Chondrocyte (in vitro differentiated cells): ENCODE data around the gene BMP7. TPM values are rescaled to one million over a fixed set of nuclear protein-coding genes. Genes with fewer than 3 reads are reported as not detected.

Experiments
- DNase-seq: peaks from one replicate; pipeline ENCODE4 v3.0.0; 2021; ENCODE audit warnings: mixed read lengths, low spot score
- H3K27ac Mint-ChIP-seq: one replicate; pipeline ENCODE4 v1.8.0; 2021; ENCODE audit warnings: mild to moderate bottlenecking, moderate library complexity, mixed read lengths; ENCODE audit not compliant: unreplicated experiment
- H3K27me3 Mint-ChIP-seq: 2 replicates; pipeline ENCODE4 v1.8.0; 2021; ENCODE audit warnings: low read depth, mixed read lengths
- H3K36me3 Mint-ChIP-seq: 2 replicates; pipeline ENCODE4 v1.8.0; 2021; ENCODE audit warnings: low read depth, mixed read lengths
- H3K4me1 Mint-ChIP-seq: 2 replicates; pipeline ENCODE4 v1.8.0; 2021; ENCODE audit warnings: low read depth, mild to moderate bottlenecking, mixed read lengths
- H3K4me3 Mint-ChIP-seq: one replicate; pipeline ENCODE4 v1.8.0; 2021; ENCODE audit warnings: mild to moderate bottlenecking, moderate library complexity, mixed read lengths; ENCODE audit not compliant: unreplicated experiment
- H3K9me3 Mint-ChIP-seq: 2 replicates; pipeline ENCODE4 v1.8.0; 2021; ENCODE audit warnings: low read depth, mixed read lengths
- CTCF ChIP-seq: fragments of 200-600 bp; sonication (generic); IDR thresholded peaks from 2 replicates; pipeline ENCODE4 v1.5.0; 2021; ENCODE audit warnings: antibody characterized with exemption, mild to moderate bottlenecking, moderate library complexity
- total RNA-seq: library from RNA; stranded (reverse); gene quantifications from 3 replicates; pipeline ENCODE4 v1.2.1, GENCODE V29; 2021

BMP7 gene
- total RNA-seq, 1 donor from 2014 or later: not detected

- Mint-ChIP-seq H3K27ac (no peak overlapping the region), H3K36me3 (no peaks in the 10 kb centered on the region), H3K4me1 (no peaks in the 10 kb centered on the region), H3K4me3 (no peak overlapping the region), H3K9me3 (no peaks in the 10 kb centered on the region), H3K27me3 (peaks cover 57% of the 10 kb centered on the region)
- no peak for DNase-seq
- no peak for TF ChIP-seq CTCF
Observed at GRCh38 chr20:57275813-57276212, 9.4 kb upstream of the BMP7 start.

GRCh38 chr20:57275334-57275733 is 8.9 kb upstream of the BMP7 start:
- no peaks in the 10 kb centered on the region for H3K9me3 Mint-ChIP-seq
- no peaks in the 10 kb centered on the region for H3K36me3 Mint-ChIP-seq
- no peak overlapping the region for H3K4me3 Mint-ChIP-seq
- no peak for DNase-seq
- H3K4me1 Mint-ChIP-seq: no peaks in the 10 kb centered on the region
- no peak overlapping the region for H3K27ac Mint-ChIP-seq
- peaks cover 58% of the 10 kb centered on the region for H3K27me3 Mint-ChIP-seq
- TF ChIP-seq CTCF: no peak

GRCh38 chr20:57274846-57275245 is 8.4 kb upstream of the BMP7 start:
- TF ChIP-seq CTCF: no peak
- H3K4me3 Mint-ChIP-seq: no peak overlapping the region

GRCh38 chr20:57274299-57274698 is 7.9 kb upstream of the BMP7 start:
- Mint-ChIP-seq H3K4me3 (no peak overlapping the region), H3K9me3 (no peaks in the 10 kb centered on the region), H3K36me3 (no peaks in the 10 kb centered on the region), H3K4me1 (no peaks in the 10 kb centered on the region), H3K27ac (no peak overlapping the region), H3K27me3 (peaks cover 60% of the 10 kb centered on the region)
- DNase-seq: no peak
- no peak for TF ChIP-seq CTCF

More at GRCh38 chr20:57274846-57275245, 8.4 kb upstream of the BMP7 start:
- Mint-ChIP-seq H3K27ac (no peak overlapping the region), H3K36me3 (no peaks in the 10 kb centered on the region), H3K4me1 (no peaks in the 10 kb centered on the region), H3K27me3 (peaks cover 57% of the 10 kb centered on the region), H3K9me3 (no peaks in the 10 kb centered on the region)
- DNase-seq: no peak

GRCh38 chr20:57272883-57273535 is 6.6 kb upstream of the BMP7 start:
- DNase-seq: no peak
- Mint-ChIP-seq H3K4me1 (no peaks in the 10 kb centered on the region), H3K27me3 (peaks cover 68% of the 10 kb centered on the region), H3K9me3 (no peaks in the 10 kb centered on the region), H3K36me3 (no peaks in the 10 kb centered on the region), H3K27ac (no peak overlapping the region), H3K4me3 (no peak overlapping the region)
- no peak for TF ChIP-seq CTCF
